ENCODE results near the gene HDHD2. TPM values are rescaled to one million over a fixed set of nuclear protein-coding genes. Genes with fewer than 3 reads are reported as not detected.
A peak's percentile ranks its signal among the peaks of the same experiment; 100 is the strongest.

The HDHD2 gene, protein sequence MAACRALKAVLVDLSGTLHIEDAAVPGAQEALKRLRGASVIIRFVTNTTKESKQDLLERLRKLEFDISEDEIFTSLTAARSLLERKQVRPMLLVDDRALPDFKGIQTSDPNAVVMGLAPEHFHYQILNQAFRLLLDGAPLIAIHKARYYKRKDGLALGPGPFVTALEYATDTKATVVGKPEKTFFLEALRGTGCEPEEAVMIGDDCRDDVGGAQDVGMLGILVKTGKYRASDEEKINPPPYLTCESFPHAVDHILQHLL
- total RNA-seq (2016; rRNA removed; fragmentation: Illumina TruSeq; extraction: Trizol) = 34.7 and 44.4 TPM in 2 replicates
- 9.1 and 12.0 TPM in 2 replicates for total RNA-seq (2016; cell fraction: cytosol; rRNA removed; fragmentation: Illumina TruSeq; extraction: Trizol; ENCODE audit: low read depth)
- 34.3 and 42.2 TPM in 2 replicates for total RNA-seq (2016; cell fraction: insoluble cytoplasmic fraction; rRNA removed; fragmentation: Illumina TruSeq; extraction: Trizol)
- 27.4 and 28.2 TPM in 2 replicates for total RNA-seq (2016; cell fraction: membrane; rRNA removed; fragmentation: Illumina TruSeq; extraction: Trizol)
- total RNA-seq (2016; cell fraction: nucleus; rRNA removed; fragmentation: Illumina TruSeq; extraction: Trizol) = 29.6 and 30.5 TPM in 2 replicates
- polyA plus RNA-seq (2011; rRNA removed) = 10.0 and 10.2 TPM in 2 replicates
- polyA plus RNA-seq (2011; cell fraction: cytosol; rRNA removed) = 7.2 and 7.7 TPM in 2 replicates
- polyA plus RNA-seq (2011; cell fraction: nucleus; rRNA removed) = 10.1 and 18.2 TPM in 2 replicates
- 20.1 and 20.4 TPM in 2 replicates for polyA plus RNA-seq (2012)
- 9.0 and 12.5 TPM in 2 replicates for polyA plus RNA-seq (2016; cell fraction: cytosol; fragmentation: Illumina TruSeq; extraction: Trizol; ENCODE audit: low read depth)
- polyA plus RNA-seq (2016; cell fraction: insoluble cytoplasmic fraction; fragmentation: Illumina TruSeq; extraction: Trizol; ENCODE audit: low read depth) = 46.1 and 52.4 TPM in 2 replicates
- polyA plus RNA-seq (2016; cell fraction: membrane; fragmentation: Illumina TruSeq; extraction: Trizol; ENCODE audit: low read depth) = 21.3 and 23.3 TPM in 2 replicates
- polyA plus RNA-seq (2016; cell fraction: nucleus; fragmentation: Illumina TruSeq; extraction: Trizol; ENCODE audit: insufficient read depth, low read depth) = 37.9 and 40.9 TPM in 2 replicates
- 12.7 TPM in 2 replicates for polyA minus RNA-seq (2011; rRNA and poly(A)+ RNA removed; ENCODE audit: low replicate concordance)
- 8.6 and 14.9 TPM in 2 replicates for polyA minus RNA-seq (2011; cell fraction: cytosol; rRNA and poly(A)+ RNA removed)
- polyA minus RNA-seq (2011; cell fraction: nucleus; rRNA and poly(A)+ RNA removed) = 34.9 and 40.7 TPM in 2 replicates
- percentile 70 among the genes with signal in this experiment for Bru-seq, nascent RNA
- BruChase-seq, experiment 1, labeled RNA remaining after a 6-hour chase = percentile 69 among the genes with signal in this experiment
- BruChase-seq, experiment 2, labeled RNA remaining after a 2-hour chase = percentile 76 among the genes with signal in this experiment
- long read RNA-seq, experiment 1, transcript HDHD2-201 (7 exons, 2,212 nt) = major isoform, 18 of 24 reads
- long read RNA-seq, experiment 1, partial matches to known transcripts = 0 of 24 reads
- long read RNA-seq, experiment 1, other reads (novel, unspliced or antisense) = 3 of 24 reads
- long read RNA-seq, experiment 2, transcript HDHD2-206 (1 exons, 3,229 nt) = major isoform, 17 of 36 reads
- long read RNA-seq, experiment 2, transcript HDHD2-201 (7 exons, 2,212 nt) = minor isoform, 11 of 36 reads
- long read RNA-seq, experiment 2, partial matches to known transcripts = 0 of 36 reads
- long read RNA-seq, experiment 2, other reads (novel, unspliced or antisense) = 8 of 36 reads

DNA sequence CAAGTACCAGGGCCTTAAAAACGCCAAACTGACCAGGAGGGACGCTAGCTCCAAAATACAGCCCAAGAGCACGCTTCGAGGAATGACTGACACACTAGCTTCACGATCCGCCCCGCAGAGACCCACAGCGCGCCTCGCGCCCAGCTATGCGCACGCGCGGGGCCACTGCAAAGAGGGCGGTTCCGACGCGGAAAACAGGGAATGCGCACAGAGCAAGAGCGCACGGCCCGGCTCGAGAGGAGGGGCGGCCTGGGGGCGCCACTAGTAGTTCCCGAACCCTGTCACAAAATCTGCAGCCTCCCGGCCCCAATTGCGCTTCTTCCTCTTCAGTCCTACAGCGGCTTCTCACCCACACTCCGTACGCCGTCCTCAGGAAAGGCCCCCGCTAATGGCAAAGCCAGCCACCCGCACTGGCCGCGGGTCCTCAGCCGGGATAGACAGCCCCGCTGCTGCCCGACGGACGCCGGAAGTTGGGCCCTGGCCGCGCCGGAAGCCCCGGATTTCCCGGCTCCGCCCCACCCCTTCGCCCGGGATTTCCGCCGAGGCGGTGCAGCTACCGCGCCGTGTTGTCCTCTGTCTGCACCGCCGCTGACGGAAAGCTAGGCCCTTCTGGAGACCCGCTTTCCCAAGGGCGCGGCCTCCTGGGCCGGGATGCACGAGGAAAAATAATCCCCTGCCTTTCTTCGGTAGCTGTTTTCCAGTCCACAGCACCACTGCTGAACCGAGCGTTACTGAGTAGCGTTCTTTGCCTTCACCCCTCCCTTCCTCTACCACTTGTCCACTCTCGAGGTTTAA lies at the start of gene HDHD2:
Gene HDHD2 (minus strand): TSS at position 472 of the 795 bp plus-strand sequence. CDS start 14,061 bp downstream, outside the sequence.
- Histone ChIP-seq H2AFZ (ENCODE audit: low read length) (peak within 1 kb of the TSS; percentile 35), H3K79me2 (ENCODE audit: insufficient read depth, low read length) (peaks cover 41% of the 10 kb centered on the region), H3K9me3 (ENCODE audit: low read length) (no peaks in the 10 kb centered on the region), H3K36me3 (replicated peaks in 1 of 2; ENCODE audit: control insufficient read depth in 1 of 2, insufficient read depth in 2 of 2, low read length in 2 of 2) (peaks cover 2 to 8% of the 10 kb centered on the region in 2 experiments; a peak in 3 of 5 replicates), H4K20me1 (ENCODE audit: insufficient read depth, low read length) (no peaks in the 10 kb centered on the region), H3K4me3 (replicated peaks in 1 of 3; ENCODE audit: insufficient read depth in 1 of 3, low read depth in 2 of 3, low read length in 3 of 3) (peak within 1 kb of the TSS; percentile 63 to 87 (median 75)), H3K4me1 (ENCODE audit: insufficient read depth, low read length) (peaks cover 33% of the 10 kb centered on the region), H3K4me2 (ENCODE audit: low read depth, low read length) (peak within 1 kb of the TSS; percentile 92), H3K27me3 (ENCODE audit: control insufficient read depth in 1 of 2, insufficient read depth in 2 of 2, low read length in 2 of 2) (no peaks in the 10 kb centered on the region; a peak in 1 of 5 replicates), H3K9ac (ENCODE audit: insufficient read depth, low read depth, low read length) (peak within 1 kb of the TSS; percentile 92), H3K27ac (ENCODE audit: extremely low read length, insufficient read depth, low read length) (peak within 1 kb of the TSS; percentile 81)
- under 1% methylated on average over 31 of the region's 70 CpGs for WGBS (ENCODE audit: low lambda C conversion rate)
- CTCF ChIA-PET (ENCODE audit: low intra/inter-chr PET ratio, low total read pairs) = no interaction called here
- ATAC-seq = peak; percentile 95
- in situ Hi-C loops (cut with HindIII; ENCODE audit: extremely low pct_ligation_motif_present, low pct_unique_long_range_greater_than_20kb) = no loop called here
- no peak for FAIRE-seq
- TSS peak; percentile 61 for BruUV-seq (replicated peaks)
- intact Hi-C loops (cut with micrococcal nuclease; ENCODE audit: unreplicated experiment) = loop anchor here (1.0 kb wide), 1 partner anchor 25 kb away; no protein-coding TSS in a partner anchor
- peak; percentile 58 for DNase-seq (ENCODE audit: low spot score)
- POLR2A ChIA-PET = interaction anchor here (0.7 to 2.4 kb wide), 15 partner anchors 9 to 54 kb away, joined by 3 to 9 read pairs (median 3); no protein-coding TSS in a partner anchor
- TF ChIP-seq LCORL (IDR thresholded peaks at IDR 0.05) (no peak), LCORL (CRISPR knock-in tag; IDR thresholded peaks at IDR 0.05) (0 out of 2 replicates have a peak, but pooled peaks have one; percentile 31), ZNF33B (CRISPR knock-in tag; IDR thresholded peaks at IDR 0.05) (no peak), CCDC6 (CRISPR knock-in tag; IDR thresholded peaks at IDR 0.05) (no peak; the same call in 1 of the 2 replicates), SMAD1 (CRISPR knock-in tag; IDR thresholded peaks at IDR 0.05; ENCODE audit: borderline replicate concordance, low read depth) (no peak), ZNF773 (CRISPR knock-in tag; IDR thresholded peaks at IDR 0.05; ENCODE audit: borderline replicate concordance) (no peak), AGO1 (IDR thresholded peaks at IDR 0.05; ENCODE audit: low read depth, low read length, poor library complexity, severe bottlenecking) (peak; percentile 73)
- TF ChIP-seq, protein P1, sequence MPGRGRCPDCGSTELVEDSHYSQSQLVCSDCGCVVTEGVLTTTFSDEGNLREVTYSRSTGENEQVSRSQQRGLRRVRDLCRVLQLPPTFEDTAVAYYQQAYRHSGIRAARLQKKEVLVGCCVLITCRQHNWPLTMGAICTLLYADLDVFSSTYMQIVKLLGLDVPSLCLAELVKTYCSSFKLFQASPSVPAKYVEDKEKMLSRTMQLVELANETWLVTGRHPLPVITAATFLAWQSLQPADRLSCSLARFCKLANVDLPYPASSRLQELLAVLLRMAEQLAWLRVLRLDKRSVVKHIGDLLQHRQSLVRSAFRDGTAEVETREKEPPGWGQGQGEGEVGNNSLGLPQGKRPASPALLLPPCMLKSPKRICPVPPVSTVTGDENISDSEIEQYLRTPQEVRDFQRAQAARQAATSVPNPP (CRISPR knock-in tag; IDR thresholded peaks at IDR 0.05) = peak; percentile 75; the same call in 1 of the 2 replicates
- TF ChIP-seq, protein P2, sequence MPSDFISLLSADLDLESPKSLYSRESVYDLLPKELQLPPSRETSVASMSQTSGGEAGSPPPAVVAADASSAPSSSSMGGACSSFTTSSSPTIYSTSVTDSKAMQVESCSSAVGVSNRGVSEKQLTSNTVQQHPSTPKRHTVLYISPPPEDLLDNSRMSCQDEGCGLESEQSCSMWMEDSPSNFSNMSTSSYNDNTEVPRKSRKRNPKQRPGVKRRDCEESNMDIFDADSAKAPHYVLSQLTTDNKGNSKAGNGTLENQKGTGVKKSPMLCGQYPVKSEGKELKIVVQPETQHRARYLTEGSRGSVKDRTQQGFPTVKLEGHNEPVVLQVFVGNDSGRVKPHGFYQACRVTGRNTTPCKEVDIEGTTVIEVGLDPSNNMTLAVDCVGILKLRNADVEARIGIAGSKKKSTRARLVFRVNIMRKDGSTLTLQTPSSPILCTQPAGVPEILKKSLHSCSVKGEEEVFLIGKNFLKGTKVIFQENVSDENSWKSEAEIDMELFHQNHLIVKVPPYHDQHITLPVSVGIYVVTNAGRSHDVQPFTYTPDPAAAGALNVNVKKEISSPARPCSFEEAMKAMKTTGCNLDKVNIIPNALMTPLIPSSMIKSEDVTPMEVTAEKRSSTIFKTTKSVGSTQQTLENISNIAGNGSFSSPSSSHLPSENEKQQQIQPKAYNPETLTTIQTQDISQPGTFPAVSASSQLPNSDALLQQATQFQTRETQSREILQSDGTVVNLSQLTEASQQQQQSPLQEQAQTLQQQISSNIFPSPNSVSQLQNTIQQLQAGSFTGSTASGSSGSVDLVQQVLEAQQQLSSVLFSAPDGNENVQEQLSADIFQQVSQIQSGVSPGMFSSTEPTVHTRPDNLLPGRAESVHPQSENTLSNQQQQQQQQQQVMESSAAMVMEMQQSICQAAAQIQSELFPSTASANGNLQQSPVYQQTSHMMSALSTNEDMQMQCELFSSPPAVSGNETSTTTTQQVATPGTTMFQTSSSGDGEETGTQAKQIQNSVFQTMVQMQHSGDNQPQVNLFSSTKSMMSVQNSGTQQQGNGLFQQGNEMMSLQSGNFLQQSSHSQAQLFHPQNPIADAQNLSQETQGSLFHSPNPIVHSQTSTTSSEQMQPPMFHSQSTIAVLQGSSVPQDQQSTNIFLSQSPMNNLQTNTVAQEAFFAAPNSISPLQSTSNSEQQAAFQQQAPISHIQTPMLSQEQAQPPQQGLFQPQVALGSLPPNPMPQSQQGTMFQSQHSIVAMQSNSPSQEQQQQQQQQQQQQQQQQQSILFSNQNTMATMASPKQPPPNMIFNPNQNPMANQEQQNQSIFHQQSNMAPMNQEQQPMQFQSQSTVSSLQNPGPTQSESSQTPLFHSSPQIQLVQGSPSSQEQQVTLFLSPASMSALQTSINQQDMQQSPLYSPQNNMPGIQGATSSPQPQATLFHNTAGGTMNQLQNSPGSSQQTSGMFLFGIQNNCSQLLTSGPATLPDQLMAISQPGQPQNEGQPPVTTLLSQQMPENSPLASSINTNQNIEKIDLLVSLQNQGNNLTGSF (CRISPR knock-in tag; IDR thresholded peaks at IDR 0.05) = no peak
